ENCODE data around the gene NDUFS7.

DNA sequence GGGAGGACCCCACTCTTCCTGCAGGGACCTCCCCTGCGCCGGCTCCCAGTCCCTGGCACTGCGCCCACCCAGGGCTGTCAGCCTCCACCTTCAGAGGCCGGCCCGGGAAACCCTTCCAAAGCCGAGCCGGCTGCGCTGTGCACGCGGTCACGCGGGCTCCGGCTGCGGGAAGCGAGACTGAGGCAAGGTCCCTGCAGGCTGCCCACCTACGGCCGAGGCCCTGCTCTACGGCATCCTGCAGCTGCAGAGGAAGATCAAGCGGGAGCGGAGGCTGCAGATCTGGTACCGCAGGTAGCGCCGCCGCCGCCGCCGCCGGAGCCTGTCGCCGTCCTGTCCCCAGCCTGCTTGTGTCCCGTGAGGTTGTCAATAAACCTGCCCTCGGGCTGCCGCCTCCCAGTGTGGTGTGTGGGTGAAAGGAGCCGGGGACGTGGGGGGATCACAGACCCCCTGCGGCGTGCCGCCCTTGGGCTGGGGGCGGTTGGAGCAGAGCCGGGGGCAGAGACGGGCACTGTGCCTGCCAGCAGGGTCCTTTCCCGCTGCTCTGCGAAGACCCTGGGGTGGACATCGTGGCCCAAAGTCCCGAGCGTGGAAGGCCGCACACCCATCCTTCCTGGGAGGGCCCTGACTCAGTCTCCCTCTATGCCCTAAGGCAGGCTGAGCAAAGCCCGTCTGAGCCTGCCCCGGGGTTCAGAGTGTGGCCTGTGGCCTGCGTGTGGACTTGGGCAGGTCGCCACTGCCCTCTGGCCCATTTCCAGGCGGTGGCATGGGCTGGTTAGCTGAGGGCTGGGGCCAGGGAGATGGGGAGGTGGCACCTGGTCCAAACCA lies 11.7 kb downstream of the NDUFS7 start:
- TF ChIP-seq, protein P1, sequence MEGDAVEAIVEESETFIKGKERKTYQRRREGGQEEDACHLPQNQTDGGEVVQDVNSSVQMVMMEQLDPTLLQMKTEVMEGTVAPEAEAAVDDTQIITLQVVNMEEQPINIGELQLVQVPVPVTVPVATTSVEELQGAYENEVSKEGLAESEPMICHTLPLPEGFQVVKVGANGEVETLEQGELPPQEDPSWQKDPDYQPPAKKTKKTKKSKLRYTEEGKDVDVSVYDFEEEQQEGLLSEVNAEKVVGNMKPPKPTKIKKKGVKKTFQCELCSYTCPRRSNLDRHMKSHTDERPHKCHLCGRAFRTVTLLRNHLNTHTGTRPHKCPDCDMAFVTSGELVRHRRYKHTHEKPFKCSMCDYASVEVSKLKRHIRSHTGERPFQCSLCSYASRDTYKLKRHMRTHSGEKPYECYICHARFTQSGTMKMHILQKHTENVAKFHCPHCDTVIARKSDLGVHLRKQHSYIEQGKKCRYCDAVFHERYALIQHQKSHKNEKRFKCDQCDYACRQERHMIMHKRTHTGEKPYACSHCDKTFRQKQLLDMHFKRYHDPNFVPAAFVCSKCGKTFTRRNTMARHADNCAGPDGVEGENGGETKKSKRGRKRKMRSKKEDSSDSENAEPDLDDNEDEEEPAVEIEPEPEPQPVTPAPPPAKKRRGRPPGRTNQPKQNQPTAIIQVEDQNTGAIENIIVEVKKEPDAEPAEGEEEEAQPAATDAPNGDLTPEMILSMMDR (IDR thresholded peaks at IDR 0.05) = no peak
- no peak for TF ChIP-seq POLR2A (IDR thresholded peaks at IDR 0.05)

Measured in esophagus squamous epithelium (tissue), 4 donors.